Activated CD8-positive, alpha-beta T cell treated with anti-CD3 and anti-CD28 coated beads for 36 hours (primary cell): ENCODE data around the gene DGKI. TPM values are rescaled to one million over a fixed set of nuclear protein-coding genes. Genes with fewer than 3 reads are reported as not detected.

Experiments used
- ATAC-seq: fragments of 200-7000 bp; cut with Tn5 transposase; one replicate; pipeline ENCODE4 v1.10.0; 2021; ENCODE audit warnings: mild to moderate bottlenecking, moderate library complexity
- CTCF ChIA-PET: fragments of 350-600 bp; sonication (Branson Sonifier 250); formaldehyde crosslinking; loops from one replicate; lab custom pipeline; 2021; ENCODE audit warnings: antibody characterized with exemption; lab: Charles Lee
- POLR2A ChIA-PET: fragments of 350-600 bp; sonication (Branson Sonifier 250); formaldehyde crosslinking; loops from one replicate; lab custom pipeline; 2021; ENCODE audit warnings: antibody characterized with exemption; lab: Charles Lee
- DNase-seq: peaks from one replicate; pipeline ENCODE4 v3.0.0-alpha.2; 2020
- H3K27ac Mint-ChIP-seq: one replicate; pipeline ENCODE4 v1.8.0; 2021; ENCODE audit warnings: mild to moderate bottlenecking, mixed read lengths
- H3K27me3 Mint-ChIP-seq: one replicate; pipeline ENCODE4 v1.8.0; 2021; ENCODE audit warnings: mixed read lengths
- H3K36me3 Mint-ChIP-seq: one replicate; pipeline ENCODE4 v1.8.0; 2021; ENCODE audit warnings: low read depth, mixed read lengths
- H3K4me1 Mint-ChIP-seq: one replicate; pipeline ENCODE4 v1.8.0; 2021; ENCODE audit warnings: low read depth, mixed read lengths
- H3K4me3 Mint-ChIP-seq: one replicate; pipeline ENCODE4 v1.8.0; 2021; ENCODE audit warnings: mild to moderate bottlenecking, moderate library complexity, mixed read lengths
- H3K9me3 Mint-ChIP-seq: one replicate; pipeline ENCODE4 v1.8.0; 2021; ENCODE audit warnings: mixed read lengths
- intact Hi-C: fragments of 100-400 bp; cut with micrococcal nuclease; formaldehyde crosslinking; loops from one replicate; pipeline ENCODE4 v1.10.0; 2022
- total RNA-seq, 2 experiments: library from RNA; stranded (reverse); gene quantifications; one replicate each; pipeline ENCODE4 v1.2.3, GENCODE V29; 2021
- TF ChIP-seq, protein P1 (sequence below): fragments of 200-600 bp; IDR thresholded peaks from one replicate; pipeline ENCODE4 v1.8.0; 2022; ENCODE audit warnings: antibody characterized with exemption, mild to moderate bottlenecking

The DGKI gene
- total RNA-seq, 2 experiments from 2014 or later = 0.38 to 0.65 TPM

GRCh38 chr7:137695494-137695893, 151.3 kb downstream of the DGKI start:
- H3K4me1 Mint-ChIP-seq = no peaks in the 10 kb centered on the region
- no peaks in the 10 kb centered on the region for H3K36me3 Mint-ChIP-seq
- ChIA-PET CTCF (interaction anchor here (1.1 kb wide), 1 partner anchor 11 kb away, joined by 3 read pairs; no protein-coding TSS in a partner anchor), POLR2A (no interaction called here)
- no peak overlapping the region for H3K27ac Mint-ChIP-seq
- ATAC-seq (no peak), DNase-seq (no peak)
- TF ChIP-seq, protein P1, sequence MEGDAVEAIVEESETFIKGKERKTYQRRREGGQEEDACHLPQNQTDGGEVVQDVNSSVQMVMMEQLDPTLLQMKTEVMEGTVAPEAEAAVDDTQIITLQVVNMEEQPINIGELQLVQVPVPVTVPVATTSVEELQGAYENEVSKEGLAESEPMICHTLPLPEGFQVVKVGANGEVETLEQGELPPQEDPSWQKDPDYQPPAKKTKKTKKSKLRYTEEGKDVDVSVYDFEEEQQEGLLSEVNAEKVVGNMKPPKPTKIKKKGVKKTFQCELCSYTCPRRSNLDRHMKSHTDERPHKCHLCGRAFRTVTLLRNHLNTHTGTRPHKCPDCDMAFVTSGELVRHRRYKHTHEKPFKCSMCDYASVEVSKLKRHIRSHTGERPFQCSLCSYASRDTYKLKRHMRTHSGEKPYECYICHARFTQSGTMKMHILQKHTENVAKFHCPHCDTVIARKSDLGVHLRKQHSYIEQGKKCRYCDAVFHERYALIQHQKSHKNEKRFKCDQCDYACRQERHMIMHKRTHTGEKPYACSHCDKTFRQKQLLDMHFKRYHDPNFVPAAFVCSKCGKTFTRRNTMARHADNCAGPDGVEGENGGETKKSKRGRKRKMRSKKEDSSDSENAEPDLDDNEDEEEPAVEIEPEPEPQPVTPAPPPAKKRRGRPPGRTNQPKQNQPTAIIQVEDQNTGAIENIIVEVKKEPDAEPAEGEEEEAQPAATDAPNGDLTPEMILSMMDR = no peak
- intact Hi-C loops = no loop called here
- peaks cover 13% of the 10 kb centered on the region for H3K27me3 Mint-ChIP-seq
- H3K9me3 Mint-ChIP-seq = no peaks in the 10 kb centered on the region
- H3K4me3 Mint-ChIP-seq = no peak overlapping the region

- intact Hi-C loops = no loop called here
- no peaks in the 10 kb centered on the region for H3K9me3 Mint-ChIP-seq
- no peak for DNase-seq
- H3K4me3 Mint-ChIP-seq = no peak overlapping the region
- ChIA-PET POLR2A (no interaction called here), CTCF (no interaction called here)
- H3K27ac Mint-ChIP-seq = no peak overlapping the region
- no peaks in the 10 kb centered on the region for H3K4me1 Mint-ChIP-seq
- no peak for ATAC-seq
- TF ChIP-seq, protein P1 = no peak
- H3K27me3 Mint-ChIP-seq = peaks cover 16% of the 10 kb centered on the region
- no peaks in the 10 kb centered on the region for H3K36me3 Mint-ChIP-seq
Observed at GRCh38 chr7:137694405-137694804, 152.4 kb downstream of the DGKI start.

DNA sequence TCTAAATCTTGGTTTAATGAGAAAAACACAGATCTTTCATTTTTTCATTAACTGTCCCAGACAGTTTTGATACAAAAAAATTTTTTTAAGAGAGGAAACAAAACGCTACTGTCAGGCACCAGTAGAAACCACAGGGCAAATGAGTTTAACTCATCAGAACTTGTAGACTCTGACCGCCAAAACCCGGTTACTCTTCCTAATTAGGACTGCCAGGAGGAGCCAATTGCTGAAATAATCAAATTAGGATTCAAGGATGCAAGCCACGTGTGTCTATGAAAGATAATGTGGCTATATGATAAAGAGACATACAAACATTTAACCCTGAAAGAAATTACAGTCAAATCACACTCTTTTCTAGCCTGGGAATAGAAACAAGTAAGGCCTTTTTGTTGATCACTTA, 154.4 kb downstream of the DGKI start:
- DNase-seq (no peak), ATAC-seq (no peak)
- no peaks in the 10 kb centered on the region for H3K36me3 Mint-ChIP-seq
- H3K27ac Mint-ChIP-seq = no peak overlapping the region
- H3K9me3 Mint-ChIP-seq = no peaks in the 10 kb centered on the region
- intact Hi-C loops = no loop called here
- H3K4me1 Mint-ChIP-seq = no peaks in the 10 kb centered on the region
- no peak overlapping the region for H3K4me3 Mint-ChIP-seq
- CTCF ChIA-PET = no interaction called here
- peaks cover 16% of the 10 kb centered on the region for H3K27me3 Mint-ChIP-seq
- POLR2A ChIA-PET = no interaction called here
- TF ChIP-seq, protein P1 = no peak

DNA sequence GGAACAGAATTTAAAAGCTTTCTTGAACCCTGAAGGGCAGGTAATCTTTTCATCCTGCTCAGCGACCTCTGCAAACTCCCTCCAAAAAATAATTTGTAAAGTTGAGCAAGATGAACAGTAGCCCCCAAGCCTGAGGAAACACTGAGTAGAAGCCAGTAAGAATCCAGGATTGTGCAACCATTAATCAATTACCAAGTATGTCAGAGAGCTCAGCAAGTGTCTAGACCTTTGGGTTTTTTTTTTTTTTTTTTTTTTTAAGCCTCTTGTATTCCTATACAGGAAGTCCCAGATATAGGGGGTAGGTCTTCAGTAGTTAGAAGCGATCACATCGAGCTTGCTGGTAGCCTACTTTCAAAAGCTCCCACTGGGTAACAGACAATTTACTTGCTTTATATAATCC, 155.2 kb downstream of the DGKI start:
- intact Hi-C loops = no loop called here
- ChIA-PET POLR2A (no interaction called here), CTCF (interaction anchor here (1.4 kb wide), 1 partner anchor 36 kb away, joined by 4 read pairs; no protein-coding TSS in a partner anchor)
- H3K4me3 Mint-ChIP-seq = no peak overlapping the region
- no peak for DNase-seq
- H3K27ac Mint-ChIP-seq = no peak overlapping the region
- H3K9me3 Mint-ChIP-seq = no peaks in the 10 kb centered on the region
- no peaks in the 10 kb centered on the region for H3K4me1 Mint-ChIP-seq
- TF ChIP-seq, protein P1 = no peak
- no peak for ATAC-seq
- peaks cover 10% of the 10 kb centered on the region for H3K27me3 Mint-ChIP-seq
- no peaks in the 10 kb centered on the region for H3K36me3 Mint-ChIP-seq

- ATAC-seq = no peak
- Mint-ChIP-seq H3K27ac (no peak overlapping the region), H3K36me3 (no peaks in the 10 kb centered on the region), H3K9me3 (no peaks in the 10 kb centered on the region), H3K27me3 (peaks cover 7% of the 10 kb centered on the region), H3K4me1 (no peaks in the 10 kb centered on the region), H3K4me3 (no peak overlapping the region)
- intact Hi-C loops = no loop called here
- CTCF ChIA-PET = interaction anchor here (1.4 kb wide), 1 partner anchor 35 kb away, joined by 4 read pairs; no protein-coding TSS in a partner anchor
- DNase-seq = no peak
- TF ChIP-seq, protein P1 = no peak
- POLR2A ChIA-PET = no interaction called here
Observed at GRCh38 chr7:137690635-137691034, 156.1 kb downstream of the DGKI start.
